Activated naive CD4-positive, alpha-beta T cell treated with anti-CD3 and anti-CD28 coated beads, Interleukin-2, amount 10 ng/mL, durations not matched to agents 7 days and 5 days (primary cell): ENCODE results near the gene ZNF516.

Experiments used
- CTCF ChIA-PET: fragments of 350-600 bp; sonication (Branson Sonifier 250); formaldehyde crosslinking; loops from one replicate; lab custom pipeline; 2021; ENCODE audit warnings: antibody characterized with exemption; lab: Charles Lee
- DNase-seq: peaks from one replicate; pipeline ENCODE4 v3.0.0-alpha.2; 2020
- H3K27ac Mint-ChIP-seq: one replicate; pipeline ENCODE4 v1.8.0; 2021; ENCODE audit warnings: mild to moderate bottlenecking, moderate library complexity, mixed read lengths
- H3K27me3 Mint-ChIP-seq: one replicate; pipeline ENCODE4 v1.8.0; 2021; ENCODE audit warnings: mild to moderate bottlenecking, mixed read lengths
- H3K36me3 Mint-ChIP-seq: one replicate; pipeline ENCODE4 v1.8.0; 2021; ENCODE audit warnings: mixed read lengths
- H3K4me1 Mint-ChIP-seq: one replicate; pipeline ENCODE4 v1.8.0; 2021; ENCODE audit warnings: mixed read lengths
- H3K4me3 Mint-ChIP-seq: one replicate; pipeline ENCODE4 v1.8.0; 2021; ENCODE audit warnings: mild to moderate bottlenecking, moderate library complexity, mixed read lengths
- H3K9me3 Mint-ChIP-seq: one replicate; pipeline ENCODE4 v1.8.0; 2021; ENCODE audit warnings: mixed read lengths

Gene ZNF516

GRCh38 chr18:76499021-76499420 is 4.0 kb upstream of the ZNF516 start:
- Mint-ChIP-seq H3K27me3 (peaks cover 54% of the 10 kb centered on the region), H3K9me3 (no peaks in the 10 kb centered on the region), H3K27ac (no peak overlapping the region), H3K4me3 (no peak overlapping the region), H3K4me1 (peaks cover 15% of the 10 kb centered on the region), H3K36me3 (peaks cover 2% of the 10 kb centered on the region)
- no peak for DNase-seq
- CTCF ChIA-PET = no interaction called here

- Mint-ChIP-seq H3K9me3 (no peaks in the 10 kb centered on the region), H3K4me1 (peaks cover 23% of the 10 kb centered on the region), H3K27me3 (peaks cover 56% of the 10 kb centered on the region), H3K27ac (no peak overlapping the region), H3K4me3 (no peak overlapping the region), H3K36me3 (peaks cover 2% of the 10 kb centered on the region)
- no peak for DNase-seq
- CTCF ChIA-PET = no interaction called here
These were observed 3.0 kb upstream of the ZNF516 start for GRCh38 chr18:76498064-76498463.

- CTCF ChIA-PET = no interaction called here
- DNase-seq = no peak
- no peak overlapping the region for H3K4me3 Mint-ChIP-seq
- H3K27ac Mint-ChIP-seq = no peak overlapping the region
- peaks cover 4% of the 10 kb centered on the region for H3K36me3 Mint-ChIP-seq
- H3K27me3 Mint-ChIP-seq = peaks cover 66% of the 10 kb centered on the region
- H3K9me3 Mint-ChIP-seq = no peaks in the 10 kb centered on the region
- peaks cover 32% of the 10 kb centered on the region for H3K4me1 Mint-ChIP-seq
These were observed 2.0 kb upstream of the ZNF516 start for GRCh38 chr18:76497021-76497420.

GRCh38 chr18:76496194-76496890 is 1.3 kb upstream of the ZNF516 start:
- Mint-ChIP-seq H3K27me3 (peaks cover 67% of the 10 kb centered on the region), H3K4me1 (peaks cover 33% of the 10 kb centered on the region), H3K36me3 (peaks cover 4% of the 10 kb centered on the region), H3K9me3 (no peaks in the 10 kb centered on the region), H3K4me3 (peak overlapping the region; percentile 70), H3K27ac (peak overlapping the region; percentile 60)
- DNase-seq = peak; percentile 54
- CTCF ChIA-PET = no interaction called here

GRCh38 chr18:76495435-76496193 is 572 bp upstream of the ZNF516 start:
- Mint-ChIP-seq H3K27me3 (peaks cover 70% of the 10 kb centered on the region), H3K9me3 (no peaks in the 10 kb centered on the region), H3K27ac (peak overlapping the region; percentile 45), H3K4me3 (peak overlapping the region; percentile 75), H3K4me1 (peaks cover 36% of the 10 kb centered on the region), H3K36me3 (peaks cover 4% of the 10 kb centered on the region)
- DNase-seq = no peak
- CTCF ChIA-PET = no interaction called here

- peaks cover 4% of the 10 kb centered on the region for H3K36me3 Mint-ChIP-seq
- H3K4me1 Mint-ChIP-seq = peaks cover 44% of the 10 kb centered on the region
- H3K4me3 Mint-ChIP-seq = peak overlapping the region; percentile 87
- peak; percentile 45 for DNase-seq
- no peaks in the 10 kb centered on the region for H3K9me3 Mint-ChIP-seq
- H3K27me3 Mint-ChIP-seq = peaks cover 82% of the 10 kb centered on the region
- CTCF ChIA-PET = no interaction called here
- peak overlapping the region; percentile 74 for H3K27ac Mint-ChIP-seq
These were observed 624 bp downstream of the ZNF516 start for GRCh38 chr18:76494231-76495005.

- Mint-ChIP-seq H3K27me3 (peaks cover 81% of the 10 kb centered on the region), H3K4me1 (peaks cover 44% of the 10 kb centered on the region), H3K9me3 (no peaks in the 10 kb centered on the region), H3K27ac (peak overlapping the region; percentile 80), H3K36me3 (peaks cover 4% of the 10 kb centered on the region), H3K4me3 (peak overlapping the region; percentile 87)
- CTCF ChIA-PET = interaction anchor here (0.6 kb wide), 1 partner anchor 193 kb away, joined by 3 read pairs; no protein-coding TSS in a partner anchor
- DNase-seq = no peak
These were observed 1.6 kb downstream of the ZNF516 start for GRCh38 chr18:76493213-76494161.

GRCh38 chr18:76492669-76493212 is 2.3 kb downstream of the ZNF516 start:
- H3K9me3 Mint-ChIP-seq = no peaks in the 10 kb centered on the region
- peaks cover 4% of the 10 kb centered on the region for H3K36me3 Mint-ChIP-seq
- H3K27ac Mint-ChIP-seq = peak overlapping the region; percentile 80
- CTCF ChIA-PET = interaction anchor here (0.6 kb wide), 1 partner anchor 194 kb away, joined by 3 read pairs; no protein-coding TSS in a partner anchor
- H3K4me1 Mint-ChIP-seq = peaks cover 44% of the 10 kb centered on the region
- peak overlapping the region; percentile 87 for H3K4me3 Mint-ChIP-seq
- peaks cover 84% of the 10 kb centered on the region for H3K27me3 Mint-ChIP-seq
- peak; percentile 100 for DNase-seq

- Mint-ChIP-seq H3K27ac (peak overlapping the region; percentile 80), H3K4me3 (peak overlapping the region; percentile 87), H3K9me3 (no peaks in the 10 kb centered on the region), H3K27me3 (peaks cover 81% of the 10 kb centered on the region), H3K4me1 (peaks cover 44% of the 10 kb centered on the region), H3K36me3 (peaks cover 4% of the 10 kb centered on the region)
- DNase-seq = peak; percentile 47
- CTCF ChIA-PET = no interaction called here
These were observed 3.0 kb downstream of the ZNF516 start for GRCh38 chr18:76491776-76492668.

GRCh38 chr18:76491473-76491775 is 3.6 kb downstream of the ZNF516 start:
- no peak overlapping the region for H3K27ac Mint-ChIP-seq
- CTCF ChIA-PET = no interaction called here
- peaks cover 75% of the 10 kb centered on the region for H3K27me3 Mint-ChIP-seq
- H3K4me3 Mint-ChIP-seq = peak overlapping the region; percentile 87
- DNase-seq = peak; percentile 80
- H3K9me3 Mint-ChIP-seq = no peaks in the 10 kb centered on the region
- peaks cover 4% of the 10 kb centered on the region for H3K36me3 Mint-ChIP-seq
- H3K4me1 Mint-ChIP-seq = peaks cover 44% of the 10 kb centered on the region

GRCh38 chr18:76490670-76491472 is 4.2 kb downstream of the ZNF516 start:
- Mint-ChIP-seq H3K4me1 (peaks cover 41% of the 10 kb centered on the region), H3K27me3 (peaks cover 70% of the 10 kb centered on the region), H3K4me3 (peak overlapping the region; percentile 81), H3K9me3 (no peaks in the 10 kb centered on the region), H3K27ac (peak overlapping the region; percentile 58), H3K36me3 (peaks cover 2% of the 10 kb centered on the region)
- DNase-seq = peak; percentile 76
- CTCF ChIA-PET = no interaction called here

- Mint-ChIP-seq H3K36me3 (peaks cover 2% of the 10 kb centered on the region), H3K27me3 (peaks cover 62% of the 10 kb centered on the region), H3K4me1 (peaks cover 35% of the 10 kb centered on the region), H3K4me3 (peak overlapping the region; percentile 81), H3K9me3 (no peaks in the 10 kb centered on the region), H3K27ac (no peak overlapping the region)
- CTCF ChIA-PET = no interaction called here
- DNase-seq = no peak
These were observed 5.0 kb downstream of the ZNF516 start for GRCh38 chr18:76490033-76490432.
